ENCODE results near the gene PCMT1.

- TF ChIP-seq, protein P1, sequence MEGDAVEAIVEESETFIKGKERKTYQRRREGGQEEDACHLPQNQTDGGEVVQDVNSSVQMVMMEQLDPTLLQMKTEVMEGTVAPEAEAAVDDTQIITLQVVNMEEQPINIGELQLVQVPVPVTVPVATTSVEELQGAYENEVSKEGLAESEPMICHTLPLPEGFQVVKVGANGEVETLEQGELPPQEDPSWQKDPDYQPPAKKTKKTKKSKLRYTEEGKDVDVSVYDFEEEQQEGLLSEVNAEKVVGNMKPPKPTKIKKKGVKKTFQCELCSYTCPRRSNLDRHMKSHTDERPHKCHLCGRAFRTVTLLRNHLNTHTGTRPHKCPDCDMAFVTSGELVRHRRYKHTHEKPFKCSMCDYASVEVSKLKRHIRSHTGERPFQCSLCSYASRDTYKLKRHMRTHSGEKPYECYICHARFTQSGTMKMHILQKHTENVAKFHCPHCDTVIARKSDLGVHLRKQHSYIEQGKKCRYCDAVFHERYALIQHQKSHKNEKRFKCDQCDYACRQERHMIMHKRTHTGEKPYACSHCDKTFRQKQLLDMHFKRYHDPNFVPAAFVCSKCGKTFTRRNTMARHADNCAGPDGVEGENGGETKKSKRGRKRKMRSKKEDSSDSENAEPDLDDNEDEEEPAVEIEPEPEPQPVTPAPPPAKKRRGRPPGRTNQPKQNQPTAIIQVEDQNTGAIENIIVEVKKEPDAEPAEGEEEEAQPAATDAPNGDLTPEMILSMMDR (IDR thresholded peaks at IDR 0.05) = no peak
- no peak for TF ChIP-seq POLR2AphosphoS5 (IDR thresholded peaks at IDR 0.05)
- no peak for TF ChIP-seq POLR2A (IDR thresholded peaks at IDR 0.05)
Observed at GRCh38 chr6:149752600-149753373, 3.2 kb downstream of the PCMT1 start.
